ACHN (cell line): ENCODE data around the gene USP31.

Experiments
- DNase-seq: peaks from one replicate; pipeline ENCODE4 v3.0.0-alpha.2; 2015
- in situ Hi-C: cut with HindIII; loops from 2 replicates; pipeline ENCODE4 v1.10.0; 2017; ENCODE audit warnings: low sequenced_read_pairs, low pct_ligation_motif_present, low pct_unique_long_range_greater_than_20kb

Gene USP31

GRCh38 chr16:23080747-23081146, 68.5 kb downstream of the USP31 start:
- DNase-seq: no peak
- in situ Hi-C loops: no loop called here

GRCh38 chr16:23080329-23080728, 68.9 kb downstream of the USP31 start:
- in situ Hi-C loops: no loop called here
- no peak for DNase-seq

- no peak for DNase-seq
- in situ Hi-C loops: no loop called here
Observed at GRCh38 chr16:23079675-23080301, 69.5 kb downstream of the USP31 start.

- in situ Hi-C loops: no loop called here
- DNase-seq: no peak
Observed at GRCh38 chr16:23074423-23074822, 74.8 kb downstream of the USP31 start.

GRCh38 chr16:23072769-23073549, 76.3 kb downstream of the USP31 start:
- DNase-seq: peak; percentile 66
- in situ Hi-C loops: no loop called here

GRCh38 chr16:23072084-23072599, 77.1 kb downstream of the USP31 start:
- in situ Hi-C loops: no loop called here
- DNase-seq: peak; percentile 74

- peak; percentile 18 for DNase-seq
- in situ Hi-C loops: no loop called here
Observed at GRCh38 chr16:23071196-23072083, 77.8 kb downstream of the USP31 start.

- DNase-seq: no peak
- in situ Hi-C loops: no loop called here
Observed at GRCh38 chr16:23069844-23070243, 79.4 kb downstream of the USP31 start.

GRCh38 chr16:23068079-23068736, 81.0 kb downstream of the USP31 start:
- in situ Hi-C loops: no loop called here
- DNase-seq: no peak

- no peak for DNase-seq
- in situ Hi-C loops: no loop called here
Observed at GRCh38 chr16:23066676-23067075, 82.6 kb downstream of the USP31 start.

- in situ Hi-C loops: no loop called here
- no peak for DNase-seq
Observed at GRCh38 chr16:23064639-23065038, 84.6 kb downstream of the USP31 start.

- in situ Hi-C loops: no loop called here
Observed at GRCh38 chr16:23062524-23062923, 86.7 kb downstream of the USP31 start.

GRCh38 chr16:23061669-23062068, 87.6 kb downstream of the USP31 start:
- peak; percentile 23 for DNase-seq
- in situ Hi-C loops: no loop called here

More at GRCh38 chr16:23062524-23062923, 86.7 kb downstream of the USP31 start:
- no peak for DNase-seq

- peak; percentile 81 for DNase-seq
- in situ Hi-C loops: no loop called here
Observed at GRCh38 chr16:23060458-23061320, 88.6 kb downstream of the USP31 start.

- in situ Hi-C loops: no loop called here
- DNase-seq: no peak
Observed at GRCh38 chr16:23059433-23059832, 89.8 kb downstream of the USP31 start.

GRCh38 chr16:23058576-23058975, 90.7 kb downstream of the USP31 start:
- in situ Hi-C loops: no loop called here
- DNase-seq: no peak

GRCh38 chr16:23057013-23057596, 92.1 kb downstream of the USP31 start:
- in situ Hi-C loops: no loop called here

More at GRCh38 chr16:23057013-23057596, 92.1 kb downstream of the USP31 start:
- DNase-seq: no peak
